Measurements from ENCODE around the gene ALKBH3.

The ALKBH3 gene

GRCh38 chr11:43922295-43922648 is 41.6 kb downstream of the ALKBH3 start:
- DNase-seq (ENCODE audit: low read depth): no peak
- no peak for TF ChIP-seq CTCF (IDR thresholded peaks at IDR 0.05; ENCODE audit: control insufficient read depth, insufficient read depth, low read depth, low read length, missing control alignments)
- H3K4me3 ChIP-seq (ENCODE audit: control insufficient read depth, low read depth, low read length): no peak overlapping the region

- H3K4me3 ChIP-seq (ENCODE audit: control insufficient read depth, low read depth, low read length): no peak overlapping the region
- TF ChIP-seq CTCF (IDR thresholded peaks at IDR 0.05; ENCODE audit: control insufficient read depth, insufficient read depth, low read depth, low read length, missing control alignments): no peak
- no peak for DNase-seq (ENCODE audit: low read depth)
These were observed 42.2 kb downstream of the ALKBH3 start for GRCh38 chr11:43922744-43923405.

- TF ChIP-seq CTCF (IDR thresholded peaks at IDR 0.05; ENCODE audit: control insufficient read depth, insufficient read depth, low read depth, low read length, missing control alignments): no peak
- DNase-seq (ENCODE audit: low read depth): no peak
- H3K4me3 ChIP-seq (ENCODE audit: control insufficient read depth, low read depth, low read length): no peak overlapping the region
These were observed 42.9 kb downstream of the ALKBH3 start for GRCh38 chr11:43923406-43924111.

- TF ChIP-seq CTCF (IDR thresholded peaks at IDR 0.05; ENCODE audit: control insufficient read depth, insufficient read depth, low read depth, low read length, missing control alignments): no peak
- DNase-seq (ENCODE audit: low read depth): no peak
- H3K4me3 ChIP-seq (ENCODE audit: control insufficient read depth, low read depth, low read length): no peak overlapping the region
These were observed 43.7 kb downstream of the ALKBH3 start for GRCh38 chr11:43924112-43924855.

- no peak overlapping the region for H3K4me3 ChIP-seq (ENCODE audit: control insufficient read depth, low read depth, low read length)
- DNase-seq (ENCODE audit: low read depth): no peak
- TF ChIP-seq CTCF (IDR thresholded peaks at IDR 0.05; ENCODE audit: control insufficient read depth, insufficient read depth, low read depth, low read length, missing control alignments): no peak
These were observed 44.7 kb downstream of the ALKBH3 start for GRCh38 chr11:43925063-43925931.

- no peak for TF ChIP-seq CTCF (IDR thresholded peaks at IDR 0.05; ENCODE audit: control insufficient read depth, insufficient read depth, low read depth, low read length, missing control alignments)
- DNase-seq (ENCODE audit: low read depth): no peak
- H3K4me3 ChIP-seq (ENCODE audit: control insufficient read depth, low read depth, low read length): no peak overlapping the region
These were observed 45.4 kb downstream of the ALKBH3 start for GRCh38 chr11:43925932-43926505.

Data from AG09309 (cell line).